NCI-H345 treated with DMSO at 0.1 percent for 48 hours (cell line): ENCODE results near the gene AARSD1.
"Not testable (repeated sequence)": the region's sequence is repeated elsewhere in the genome, so short reads cannot be mapped to it uniquely, and the experiment has no call there.

Source experiments
- DNase-seq: peaks from one replicate; lab custom pipeline; 2025; ENCODE audit not compliant: unreplicated experiment; lab: John Stamatoyannopoulos, UW

The AARSD1 gene

DNA sequence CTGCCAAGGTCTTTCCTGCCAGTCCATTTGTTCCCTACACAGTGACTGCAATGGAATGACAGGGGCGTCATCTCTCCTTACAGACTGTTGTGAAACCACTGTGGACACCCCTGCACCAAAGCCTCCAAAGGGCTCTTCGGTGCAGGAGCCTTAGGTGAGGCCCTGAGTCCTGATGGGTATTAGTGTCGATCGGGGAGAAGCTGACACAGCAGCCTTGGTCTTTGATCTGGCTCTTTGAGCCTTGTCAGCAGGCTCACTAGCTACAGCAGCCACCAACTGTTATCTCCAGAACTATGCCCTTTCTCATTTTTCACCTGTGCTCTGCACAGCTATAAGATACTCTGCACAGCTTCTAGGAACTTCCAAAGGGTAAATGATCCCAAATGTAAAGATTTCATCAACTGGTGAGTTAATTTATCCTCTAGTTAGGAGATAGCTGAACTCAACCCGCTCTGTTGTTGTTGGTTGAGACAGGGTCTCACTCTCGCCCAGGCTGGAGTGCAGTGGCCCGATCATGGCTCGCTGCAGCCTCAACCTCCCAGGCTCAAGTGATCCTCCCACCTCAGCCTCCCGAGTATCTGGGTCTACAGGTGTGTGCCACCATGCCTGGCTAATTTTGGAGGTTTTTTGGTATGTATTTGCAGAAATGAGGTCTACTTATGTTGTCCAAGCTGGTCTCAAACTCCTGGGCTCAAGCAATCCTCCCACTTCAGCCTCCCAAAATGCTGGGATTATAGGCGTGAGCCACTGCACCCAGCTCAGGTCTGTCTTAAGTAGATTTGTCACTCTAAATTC lies 44.0 kb downstream of the AARSD1 start:
- DNase-seq: no peak

DNA sequence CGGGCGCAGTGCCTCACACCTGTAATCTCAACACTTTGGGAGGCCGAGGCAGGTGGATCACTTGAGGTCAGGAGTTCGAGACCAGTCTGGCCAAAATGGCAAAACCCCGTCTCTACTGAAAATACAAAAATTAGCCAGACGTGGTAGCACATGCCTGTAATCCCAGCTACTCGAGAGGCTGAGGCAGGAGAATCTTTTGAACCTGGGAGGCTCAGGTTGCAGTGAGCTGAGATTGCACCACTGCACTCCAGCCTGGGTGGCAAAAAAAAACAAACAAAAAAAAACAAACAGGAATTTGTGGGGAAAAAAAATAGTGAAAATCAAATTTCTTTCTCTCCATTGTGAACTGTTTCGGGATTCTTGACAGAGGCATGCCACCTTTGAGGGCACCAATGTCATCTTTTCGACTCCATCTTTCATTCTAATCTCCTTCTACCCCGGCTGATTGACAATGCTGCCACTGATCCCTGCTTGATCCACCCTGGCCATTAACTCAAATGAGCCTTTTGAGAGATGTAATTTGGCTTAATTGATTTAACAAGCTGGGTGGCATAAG lies 44.7 kb downstream of the AARSD1 start:
- DNase-seq: not testable (repeated sequence)

GRCh38 chr17:42918902-42919521 lies 45.2 kb downstream of the AARSD1 start:
- no peak for DNase-seq

- DNase-seq: no peak
These were observed 47.0 kb downstream of the AARSD1 start for GRCh38 chr17:42917236-42917603.

- DNase-seq: not testable (repeated sequence)
These were observed 47.6 kb downstream of the AARSD1 start for GRCh38 chr17:42916388-42917235.

GRCh38 chr17:42915288-42915687 lies 49.0 kb downstream of the AARSD1 start:
- not testable (repeated sequence) for DNase-seq

- DNase-seq: no peak
These were observed 50.2 kb downstream of the AARSD1 start for GRCh38 chr17:42913981-42914617.

DNA sequence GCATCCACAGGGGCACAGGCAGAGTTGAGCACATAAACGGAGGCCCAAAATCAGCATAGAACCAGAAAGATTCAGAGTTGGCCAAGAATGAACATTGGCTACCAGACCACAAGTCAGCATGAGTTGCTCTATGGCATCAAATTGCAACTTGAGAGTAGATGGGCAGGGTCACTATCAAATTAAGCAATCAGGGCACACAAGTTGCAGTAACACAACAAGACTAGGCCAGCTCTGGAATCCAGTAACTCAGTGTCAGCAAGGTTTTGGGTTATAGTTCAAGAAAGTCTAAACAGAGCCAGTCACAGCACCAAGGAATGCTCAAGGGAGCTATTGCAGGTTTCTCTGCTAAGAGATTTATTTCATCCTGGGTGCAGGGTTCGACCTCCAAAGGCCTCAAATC lies 50.7 kb downstream of the AARSD1 start:
- no peak for DNase-seq

DNA sequence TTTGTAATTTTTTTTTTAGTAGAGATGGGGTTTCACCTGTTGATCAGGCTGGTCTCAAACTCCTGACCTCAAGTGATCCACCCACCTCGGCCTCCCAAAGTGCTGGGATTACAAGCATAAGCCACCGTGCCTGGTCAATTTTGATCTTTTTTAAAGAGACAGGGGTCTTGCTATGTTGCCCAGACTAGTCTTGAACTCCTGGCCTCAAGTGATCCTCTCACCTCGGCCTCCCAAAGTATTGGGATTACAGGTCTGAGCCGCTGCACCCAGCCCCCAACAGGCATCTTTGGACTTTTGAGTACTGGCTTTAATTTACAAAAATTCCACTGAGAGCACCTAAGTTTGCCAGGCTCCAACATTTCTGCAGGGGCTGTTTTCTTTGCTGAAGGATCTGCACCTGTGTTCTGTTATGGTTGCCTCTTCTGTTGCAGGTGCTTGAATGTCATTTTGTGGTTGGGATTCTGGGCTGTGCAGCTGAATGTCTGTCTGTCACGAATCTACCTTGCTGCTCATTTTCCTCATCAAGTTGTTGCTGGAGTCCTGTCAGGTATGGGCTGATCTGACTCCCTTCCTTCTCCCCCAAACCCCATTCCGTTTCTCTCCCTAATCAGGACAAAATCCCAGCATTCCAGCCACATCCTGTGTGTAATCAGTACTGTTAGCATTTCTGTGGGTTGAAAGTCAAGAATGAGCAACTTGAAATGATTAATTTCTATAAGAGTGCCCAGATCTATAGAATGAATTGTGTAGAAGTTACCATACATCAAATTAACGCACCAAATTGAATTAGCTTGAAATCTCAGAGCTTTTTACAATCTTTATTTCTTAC lies 55.2 kb downstream of the AARSD1 start:
- no peak for DNase-seq

DNA sequence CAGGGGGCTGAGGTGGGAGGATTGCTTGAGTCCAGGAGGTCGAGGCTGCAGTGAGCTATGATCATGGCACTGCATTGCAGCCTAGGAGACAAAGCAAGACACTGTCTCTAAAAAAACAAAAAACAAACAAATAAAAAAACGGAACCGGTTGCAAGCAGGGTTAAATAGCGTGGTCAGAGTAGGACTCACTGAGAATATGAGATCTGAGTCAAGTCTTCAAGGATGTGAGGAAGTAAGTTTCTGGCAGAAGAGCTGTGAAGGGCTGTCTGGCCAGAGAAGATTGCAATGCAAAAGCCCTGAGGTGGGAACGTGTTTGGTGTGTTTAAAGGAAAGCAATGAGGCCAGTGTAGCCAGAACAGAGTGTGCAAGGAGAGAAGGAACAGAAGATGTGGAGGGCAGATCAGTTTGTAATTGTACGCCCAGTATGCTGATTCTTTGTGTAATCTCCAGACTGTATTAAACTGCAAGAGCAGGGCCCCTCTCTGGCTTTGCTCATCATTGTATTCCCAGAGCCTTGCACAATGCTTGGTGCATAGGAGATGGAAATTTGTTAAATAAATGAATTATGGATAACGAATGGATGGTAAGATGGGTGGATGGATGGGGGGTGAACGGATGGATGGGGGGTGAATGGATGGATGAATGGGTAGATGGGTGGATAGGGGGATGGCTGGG lies 57.3 kb downstream of the AARSD1 start:
- DNase-seq: no peak

DNA sequence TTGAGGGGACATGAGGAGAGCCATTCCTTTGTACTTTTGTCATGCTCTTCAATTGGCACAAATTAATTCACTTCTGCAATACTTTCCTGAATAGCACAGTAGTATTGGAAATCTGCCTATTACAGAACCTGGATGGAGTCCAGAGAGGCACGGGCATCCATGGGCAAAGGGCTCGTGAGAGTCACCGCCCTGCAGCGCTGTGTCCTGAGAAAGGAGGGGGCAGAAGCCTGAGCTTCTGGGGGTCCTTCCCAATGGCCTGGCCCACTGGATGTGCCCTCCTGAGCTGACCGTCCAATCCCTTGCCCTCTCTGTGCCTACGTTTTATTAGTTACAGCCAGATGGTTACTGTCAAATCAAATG lies 60.2 kb downstream of the AARSD1 start:
- no peak for DNase-seq

DNA sequence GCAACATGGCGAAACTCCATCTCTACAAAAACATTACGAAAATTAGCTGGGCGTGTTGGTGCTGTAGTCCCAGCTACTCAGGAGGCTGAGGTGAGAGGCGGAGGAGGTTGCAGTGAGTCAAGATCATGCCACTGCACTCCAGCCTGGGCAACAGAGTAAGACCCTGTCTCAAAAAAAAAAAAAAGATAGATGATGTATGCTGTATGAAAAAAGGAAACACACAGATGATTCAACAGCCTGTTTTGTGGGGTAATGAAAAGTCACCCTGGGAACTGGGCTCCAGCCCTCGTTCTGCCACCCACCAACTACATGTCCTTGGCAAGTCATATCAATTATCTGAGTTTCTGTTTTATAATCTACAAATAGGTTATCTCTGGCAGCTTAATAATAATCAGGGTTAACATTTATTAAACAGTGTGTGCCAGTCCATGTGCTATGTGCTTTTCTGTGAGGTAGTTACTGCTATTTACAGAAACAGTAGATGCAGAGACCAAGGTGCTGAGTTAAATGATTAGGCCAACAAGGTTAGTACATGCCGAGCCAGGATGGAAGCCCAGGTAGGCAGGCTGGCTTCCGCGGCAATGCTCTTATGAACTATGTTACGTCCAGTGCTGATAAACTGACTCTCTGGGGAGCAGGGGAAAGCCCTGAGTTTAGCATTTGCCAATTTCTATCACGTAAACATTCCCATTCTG lies 62.6 kb downstream of the AARSD1 start:
- no peak for DNase-seq
